ENCODE measurements around the gene CHRNG.

CHRNG gene

GRCh38 chr2:232539298-232540231, at the start of gene CHRNG:
CHRNG (plus strand) TSS chr2:232539692; CDS start chr2:232539748, 56 bp downstream.
- DNase-seq: no peak

GRCh38 chr2:232490221-232491138, 49.0 kb upstream of the CHRNG start:
- DNase-seq: no peak

- DNase-seq: no peak
Measured at GRCh38 chr2:232491139-232491780, 48.2 kb upstream of the CHRNG start.

- DNase-seq: no peak
Measured at GRCh38 chr2:232492236-232492848, 47.1 kb upstream of the CHRNG start.

GRCh38 chr2:232492963-232493700, 46.4 kb upstream of the CHRNG start:
- no peak for DNase-seq

GRCh38 chr2:232493701-232494474, 45.6 kb upstream of the CHRNG start:
- DNase-seq: no peak

- DNase-seq: no peak
Measured at GRCh38 chr2:232494542-232494941, 45.0 kb upstream of the CHRNG start.

GRCh38 chr2:232495292-232495691, 44.2 kb upstream of the CHRNG start:
- no peak for DNase-seq

GRCh38 chr2:232496501-232497270, 42.8 kb upstream of the CHRNG start:
- DNase-seq: no peak

GRCh38 chr2:232497348-232497747, 42.1 kb upstream of the CHRNG start:
- DNase-seq: no peak

GRCh38 chr2:232498452-232498851, 41.0 kb upstream of the CHRNG start:
- no peak for DNase-seq

- DNase-seq: no peak
Measured at GRCh38 chr2:232501331-232501771, 38.1 kb upstream of the CHRNG start.

- DNase-seq: no peak
Measured at GRCh38 chr2:232501794-232502390, 37.6 kb upstream of the CHRNG start.

- DNase-seq: no peak
Measured at GRCh38 chr2:232502511-232502910, 37.0 kb upstream of the CHRNG start.

GRCh38 chr2:232502911-232503808, 36.3 kb upstream of the CHRNG start:
- no peak for DNase-seq

- DNase-seq: no peak
Measured at GRCh38 chr2:232503809-232504323, 35.6 kb upstream of the CHRNG start.

GRCh38 chr2:232504438-232504837, 35.1 kb upstream of the CHRNG start:
- no peak for DNase-seq

GRCh38 chr2:232505856-232506255, 33.6 kb upstream of the CHRNG start:
- DNase-seq: no peak
